Renal cortex interstitium (tissue), 11 donors: ENCODE data around the gene NEUROG2. TPM values are rescaled to one million over a fixed set of nuclear protein-coding genes. Genes with fewer than 3 reads are reported as not detected.
"Not testable (repeated sequence)": the region's sequence is repeated elsewhere in the genome, so short reads cannot be mapped to it uniquely, and the experiment has no call there.

Source experiments
- DNase-seq, 11 donors: peaks; one replicate each; pipeline ENCODE4 v3.0.0-alpha.2; 2013; ENCODE audit warnings: low read depth in 9 of 11, low spot score in 4 of 11; ENCODE audit errors: extremely low read depth in 1 of 11
- polyA plus RNA-seq, 3 donors: library from polyadenylated mRNA; unstranded; fragments of 120-200 nt; gene quantifications; one replicate each; pipeline ENCODE4 v1.2.1, GENCODE V29; 2013; ENCODE audit not compliant: insufficient read length in 3 of 3

NEUROG2 gene
- polyA plus RNA-seq, 3 donors = not detected

GRCh38 chr4:112509243-112510141 lies 6.5 kb downstream of the NEUROG2 start:
- no peak for DNase-seq

GRCh38 chr4:112508356-112508755 lies 7.6 kb downstream of the NEUROG2 start:
- no peak for DNase-seq

- DNase-seq = no peak
Observed at GRCh38 chr4:112504807-112505206, 11.2 kb downstream of the NEUROG2 start.

GRCh38 chr4:112502871-112503270 lies 13.1 kb downstream of the NEUROG2 start:
- no peak for DNase-seq

GRCh38 chr4:112492321-112492720 lies 23.7 kb downstream of the NEUROG2 start:
- no peak for DNase-seq

- DNase-seq = not testable (repeated sequence)
Observed at GRCh38 chr4:112490808-112491207, 25.2 kb downstream of the NEUROG2 start.

GRCh38 chr4:112485930-112486329 lies 30.1 kb downstream of the NEUROG2 start:
- DNase-seq = peak in 1 of 11 donors; percentile 21

GRCh38 chr4:112473985-112474384 lies 42.0 kb downstream of the NEUROG2 start:
- DNase-seq = no peak

- no peak for DNase-seq
Observed at GRCh38 chr4:112472318-112472717, 43.7 kb downstream of the NEUROG2 start.

Other genes with a start within 250 kb of the NEUROG2 start
- 10 to 100 TPM; 15.2 to 18.0 (median 16.0) TPM for gene TIFA, start 230.3 kb downstream of the NEUROG2 start, polyA plus RNA-seq
- gene ALPK1, start 218.8 kb downstream of the NEUROG2 start, polyA plus RNA-seq = 10 to 100 TPM; 10.1 to 18.5 (median 12.8) TPM
- 10 to 100 TPM; 14.0 to 16.6 (median 14.2) TPM for gene ZGRF1, start 120.7 kb upstream of the NEUROG2 start, polyA plus RNA-seq
- 100 to 1,000 TPM in 2 of 3 donors, 10 to 100 TPM in 1; 93.7 to 125 (median 119) TPM for gene LARP7, start 121.0 kb upstream of the NEUROG2 start, polyA plus RNA-seq